ENCODE data around the gene ZFYVE1.
"Not testable (repeated sequence)": the region's sequence is repeated elsewhere in the genome, so short reads cannot be mapped to it uniquely, and the experiment has no call there.

ZFYVE1 gene

GRCh38 chr14:73026845-73027542, at the start of gene ZFYVE1:
ZFYVE1 (minus strand) TSS chr14:73027106; CDS start chr14:73024508, 2,598 bp downstream.
- DNase-seq: peak; percentile 97 to 100

- DNase-seq: no peak
Observed at GRCh38 chr14:73069585-73069984, 42.7 kb upstream of the ZFYVE1 start.

GRCh38 chr14:73058922-73059673, 32.2 kb upstream of the ZFYVE1 start:
- peak in 1 of 2 donors; percentile 49 for DNase-seq

GRCh38 chr14:73058224-73058921, 31.5 kb upstream of the ZFYVE1 start, which contains the start of gene RBM25:
RBM25 (plus strand) TSS chr14:73058534; CDS start chr14:73071642, 13,108 bp downstream.
- DNase-seq: peak; percentile 95 to 100

- DNase-seq: no peak
Observed at GRCh38 chr14:73057944-73058223, 31.0 kb upstream of the ZFYVE1 start.

GRCh38 chr14:73055251-73055650, 28.3 kb upstream of the ZFYVE1 start:
- DNase-seq: no peak

- no peak for DNase-seq
Observed at GRCh38 chr14:73049428-73049827, 22.5 kb upstream of the ZFYVE1 start.

- DNase-seq: no peak
Observed at GRCh38 chr14:73047808-73048207, 20.9 kb upstream of the ZFYVE1 start.

GRCh38 chr14:73036706-73037450, 10.0 kb upstream of the ZFYVE1 start:
- DNase-seq: not testable (repeated sequence)

GRCh38 chr14:73027984-73028383, 1.1 kb upstream of the ZFYVE1 start:
- no peak for DNase-seq

GRCh38 chr14:73027546-73027945, 640 bp upstream of the ZFYVE1 start:
- DNase-seq: no peak

GRCh38 chr14:73026243-73026844, 562 bp downstream of the ZFYVE1 start:
- DNase-seq: no peak

GRCh38 chr14:73025544-73025943, 1.4 kb downstream of the ZFYVE1 start:
- DNase-seq: no peak

- no peak for DNase-seq
Observed at GRCh38 chr14:73022051-73022450, 4.9 kb downstream of the ZFYVE1 start.

GRCh38 chr14:73016011-73016410, 10.9 kb downstream of the ZFYVE1 start:
- DNase-seq: not testable (repeated sequence)

GRCh38 chr14:73015552-73015951, 11.4 kb downstream of the ZFYVE1 start:
- DNase-seq: not testable (repeated sequence)

- no peak for DNase-seq
Observed at GRCh38 chr14:73014105-73014504, 12.8 kb downstream of the ZFYVE1 start.

- DNase-seq: not testable (repeated sequence)
Observed at GRCh38 chr14:73011189-73011588, 15.7 kb downstream of the ZFYVE1 start.

- no peak for DNase-seq
Observed at GRCh38 chr14:73008501-73008900, 18.4 kb downstream of the ZFYVE1 start.

GRCh38 chr14:73007835-73008234, 19.1 kb downstream of the ZFYVE1 start:
- no peak for DNase-seq

GRCh38 chr14:73004641-73005040, 22.3 kb downstream of the ZFYVE1 start:
- not testable (repeated sequence) for DNase-seq

GRCh38 chr14:73003681-73004080, 23.2 kb downstream of the ZFYVE1 start:
- DNase-seq: no peak

Data from hippocampal formation (tissue), 2 donors.